ENCODE data around the gene PANX2.

The PANX2 gene

DNA sequence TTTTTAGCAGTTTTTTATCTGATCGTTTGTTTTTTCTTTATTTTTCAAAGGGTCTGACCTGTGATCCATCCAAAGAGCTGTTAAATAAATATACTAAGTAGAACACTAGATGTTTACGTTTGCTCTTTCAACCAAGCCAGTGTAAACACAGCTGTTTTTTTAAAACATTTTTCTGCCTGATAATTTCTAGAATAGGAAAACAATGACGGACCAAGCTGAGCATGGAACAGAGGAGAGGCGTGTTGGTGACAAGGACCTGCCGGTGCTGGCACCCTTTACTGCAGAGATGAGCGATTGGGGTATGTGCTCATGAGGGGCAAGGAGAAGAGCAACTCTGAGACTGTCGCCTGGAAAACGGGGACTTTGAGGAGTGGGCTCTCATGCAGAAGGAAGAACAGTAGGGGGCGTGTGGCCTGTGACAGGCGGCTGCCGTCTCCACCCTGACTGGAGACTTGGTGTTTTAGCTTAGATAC is 28.6 kb upstream of the PANX2 start:
- 0 out of 2 replicates have a peak, but pooled peaks cover 4% of the 10 kb centered on the region for H3K27me3 ChIP-seq (replicated peaks; ENCODE audit: insufficient read depth, low read length)
- H3K27ac ChIP-seq (ENCODE audit: low read length), result no peak overlapping the region
- no peaks in the 10 kb centered on the region for H3K9me2 ChIP-seq (replicated peaks; ENCODE audit: insufficient read depth, low read length)
- no peak overlapping the region for H3K9ac ChIP-seq (ENCODE audit: low read length)
- H3K4me1 ChIP-seq (ENCODE audit: low read length), result peaks cover 15% of the 10 kb centered on the region
- no peak overlapping the region for H3K4me3 ChIP-seq (ENCODE audit: low read length)
- TF ChIP-seq EZH2 (optimal IDR thresholded peaks at IDR 0.05; ENCODE audit: low read depth, low read length), result no peak
- TF ChIP-seq, protein P1, sequence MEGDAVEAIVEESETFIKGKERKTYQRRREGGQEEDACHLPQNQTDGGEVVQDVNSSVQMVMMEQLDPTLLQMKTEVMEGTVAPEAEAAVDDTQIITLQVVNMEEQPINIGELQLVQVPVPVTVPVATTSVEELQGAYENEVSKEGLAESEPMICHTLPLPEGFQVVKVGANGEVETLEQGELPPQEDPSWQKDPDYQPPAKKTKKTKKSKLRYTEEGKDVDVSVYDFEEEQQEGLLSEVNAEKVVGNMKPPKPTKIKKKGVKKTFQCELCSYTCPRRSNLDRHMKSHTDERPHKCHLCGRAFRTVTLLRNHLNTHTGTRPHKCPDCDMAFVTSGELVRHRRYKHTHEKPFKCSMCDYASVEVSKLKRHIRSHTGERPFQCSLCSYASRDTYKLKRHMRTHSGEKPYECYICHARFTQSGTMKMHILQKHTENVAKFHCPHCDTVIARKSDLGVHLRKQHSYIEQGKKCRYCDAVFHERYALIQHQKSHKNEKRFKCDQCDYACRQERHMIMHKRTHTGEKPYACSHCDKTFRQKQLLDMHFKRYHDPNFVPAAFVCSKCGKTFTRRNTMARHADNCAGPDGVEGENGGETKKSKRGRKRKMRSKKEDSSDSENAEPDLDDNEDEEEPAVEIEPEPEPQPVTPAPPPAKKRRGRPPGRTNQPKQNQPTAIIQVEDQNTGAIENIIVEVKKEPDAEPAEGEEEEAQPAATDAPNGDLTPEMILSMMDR (IDR thresholded peaks at IDR 0.05; ENCODE audit: low read length), result no peak
- TF ChIP-seq EZH2phosphoT487 (IDR thresholded peaks at IDR 0.05; ENCODE audit: low read length), result no peak
- H3K36me3 ChIP-seq (replicated peaks; ENCODE audit: insufficient read depth, low read length), result no peaks in the 10 kb centered on the region
- H3K9me3 ChIP-seq (replicated peaks; ENCODE audit: insufficient read depth, low read length), result no peaks in the 10 kb centered on the region
- DNase-seq, result no peak
- no peak overlapping the region for H2AFZ ChIP-seq (ENCODE audit: low read length)
- H3K79me2 ChIP-seq (ENCODE audit: low read length), result no peaks in the 10 kb centered on the region
- no peaks in the 10 kb centered on the region for H4K20me1 ChIP-seq (ENCODE audit: insufficient read depth, low read length)
- no peak overlapping the region for H3K4me2 ChIP-seq (ENCODE audit: low read depth, low read length)
- peaks cover 13% of the 10 kb centered on the region; the same call in 1 of the 2 replicates for H3F3A ChIP-seq (ENCODE audit: insufficient read depth, low read length)

DNA sequence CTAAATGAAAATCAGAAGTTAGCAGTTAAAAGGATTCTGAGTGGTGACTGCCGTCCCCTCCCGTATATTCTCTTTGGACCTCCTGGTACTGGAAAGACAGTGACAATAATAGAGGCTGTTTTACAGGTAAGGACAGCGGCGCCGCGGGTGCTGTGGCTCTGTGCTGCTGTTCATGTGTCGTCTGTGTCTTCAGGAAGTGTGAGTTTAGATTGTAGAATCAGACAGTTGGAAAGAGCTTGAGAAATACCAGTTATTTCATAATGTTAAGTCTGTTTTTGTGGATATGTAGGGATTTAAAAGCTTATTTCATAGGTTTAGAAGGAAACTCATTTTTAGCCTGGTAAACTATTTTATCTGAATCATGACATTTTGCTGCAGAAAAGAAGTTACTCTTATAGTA is 27.4 kb upstream of the PANX2 start:
- Histone ChIP-seq H3K9me2 (replicated peaks; ENCODE audit: insufficient read depth, low read length) (no peaks in the 10 kb centered on the region), H3F3A (ENCODE audit: insufficient read depth, low read length) (peaks cover 13% of the 10 kb centered on the region; the same call in 1 of the 2 replicates), H4K20me1 (ENCODE audit: insufficient read depth, low read length) (no peaks in the 10 kb centered on the region), H3K4me3 (ENCODE audit: low read length) (no peak overlapping the region), H2AFZ (ENCODE audit: low read length) (no peak overlapping the region), H3K4me1 (ENCODE audit: low read length) (peaks cover 15% of the 10 kb centered on the region), H3K9ac (ENCODE audit: low read length) (no peak overlapping the region), H3K9me3 (replicated peaks; ENCODE audit: insufficient read depth, low read length) (no peaks in the 10 kb centered on the region), H3K27ac (ENCODE audit: low read length) (no peak overlapping the region), H3K4me2 (ENCODE audit: low read depth, low read length) (no peak overlapping the region), H3K36me3 (replicated peaks; ENCODE audit: insufficient read depth, low read length) (no peaks in the 10 kb centered on the region), H3K27me3 (replicated peaks; ENCODE audit: insufficient read depth, low read length) (0 out of 2 replicates have a peak, but pooled peaks cover 4% of the 10 kb centered on the region), H3K79me2 (ENCODE audit: low read length) (no peaks in the 10 kb centered on the region)
- TF ChIP-seq, protein P1 (IDR thresholded peaks at IDR 0.05; ENCODE audit: low read length), result no peak
- TF ChIP-seq EZH2phosphoT487 (IDR thresholded peaks at IDR 0.05; ENCODE audit: low read length), result no peak
- no peak for TF ChIP-seq EZH2 (optimal IDR thresholded peaks at IDR 0.05; ENCODE audit: low read depth, low read length)
- DNase-seq, result no peak

- Histone ChIP-seq H3K9me2 (replicated peaks; ENCODE audit: insufficient read depth, low read length) (no peaks in the 10 kb centered on the region), H3K4me1 (ENCODE audit: low read length) (peaks cover 13% of the 10 kb centered on the region), H3K27me3 (replicated peaks; ENCODE audit: insufficient read depth, low read length) (0 out of 2 replicates have a peak, but pooled peaks cover 4% of the 10 kb centered on the region), H3K4me3 (ENCODE audit: low read length) (no peak overlapping the region), H3K79me2 (ENCODE audit: low read length) (no peaks in the 10 kb centered on the region), H3F3A (ENCODE audit: insufficient read depth, low read length) (peaks cover 12% of the 10 kb centered on the region; the same call in 1 of the 2 replicates), H3K4me2 (ENCODE audit: low read depth, low read length) (no peak overlapping the region), H3K9ac (ENCODE audit: low read length) (no peak overlapping the region), H3K9me3 (replicated peaks; ENCODE audit: insufficient read depth, low read length) (no peaks in the 10 kb centered on the region), H3K27ac (ENCODE audit: low read length) (no peak overlapping the region), H3K36me3 (replicated peaks; ENCODE audit: insufficient read depth, low read length) (no peaks in the 10 kb centered on the region), H4K20me1 (ENCODE audit: insufficient read depth, low read length) (no peaks in the 10 kb centered on the region), H2AFZ (ENCODE audit: low read length) (no peak overlapping the region)
- DNase-seq, result no peak
- TF ChIP-seq, protein P1 (IDR thresholded peaks at IDR 0.05; ENCODE audit: low read length), result no peak
- TF ChIP-seq EZH2phosphoT487 (IDR thresholded peaks at IDR 0.05; ENCODE audit: low read length) (no peak), EZH2 (optimal IDR thresholded peaks at IDR 0.05; ENCODE audit: low read depth, low read length) (no peak)
These were observed 26.4 kb upstream of the PANX2 start for GRCh38 chr22:50144005-50144614.

All from MM.1S (cell line).